ENCODE measurements around the gene ABI1. TPM values are rescaled to one million over a fixed set of nuclear protein-coding genes. Genes with fewer than 3 reads are reported as not detected.
A peak's percentile ranks its signal among the peaks of the same experiment; 100 is the strongest.

Gene ABI1
- total RNA-seq, 1 experiment from 2014 or later = 33.9 TPM

DNA sequence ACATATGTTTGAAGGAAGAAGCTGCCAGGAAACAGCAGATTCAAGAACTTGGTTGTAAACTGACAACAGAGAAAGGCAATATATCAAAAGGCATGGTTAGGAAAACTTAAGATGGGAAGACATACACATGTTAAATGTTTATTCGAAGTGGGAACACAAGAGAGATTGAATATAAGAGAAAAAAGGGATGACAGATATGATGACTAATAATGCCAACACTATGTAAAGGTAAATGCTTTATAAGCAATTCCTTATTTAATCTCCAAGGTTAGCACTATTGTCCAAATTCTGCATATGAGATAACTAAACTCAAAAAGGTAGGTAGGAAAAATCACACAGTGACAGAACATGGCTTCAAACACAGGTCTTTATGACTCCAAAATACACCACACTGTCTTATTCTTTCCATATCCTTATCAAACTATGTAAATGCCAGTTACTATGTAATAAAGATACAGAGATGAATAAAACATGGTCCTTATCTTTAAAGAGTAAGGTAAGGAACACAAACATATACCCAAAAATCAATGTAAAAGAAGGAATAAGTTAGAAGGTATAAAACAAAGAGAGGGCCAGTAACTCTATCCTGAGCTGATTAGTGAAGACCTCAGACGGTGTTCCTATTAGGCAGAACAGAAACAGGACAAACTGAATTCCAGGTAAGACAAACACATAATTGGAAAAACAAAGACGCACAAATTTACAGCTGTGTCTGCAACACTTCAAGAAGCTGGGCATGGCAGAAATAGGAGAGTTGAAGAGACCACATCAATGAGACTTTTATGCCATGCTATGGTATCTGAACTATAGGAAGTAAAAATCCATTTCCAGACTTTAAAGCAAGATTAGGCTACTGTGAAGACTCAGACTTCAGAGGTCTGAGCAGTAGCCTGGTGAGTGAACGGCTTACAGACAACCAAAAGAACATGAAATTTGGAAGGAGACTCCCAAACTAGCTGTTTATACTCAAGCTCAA is 56.1 kb downstream of the ABI1 start:
- TF ChIP-seq PRRX2 (CRISPR knock-in tag; IDR thresholded peaks at IDR 0.05) (no peak), NR1H2 (CRISPR knock-in tag; IDR thresholded peaks at IDR 0.05) (no peak), ZNF317 (CRISPR knock-in tag; IDR thresholded peaks at IDR 0.05; ENCODE audit: borderline replicate concordance, low read depth) (no peak), ZNF263 (CRISPR knock-in tag; IDR thresholded peaks at IDR 0.05; ENCODE audit: low read depth) (no peak)
- TF ChIP-seq, protein P1, sequence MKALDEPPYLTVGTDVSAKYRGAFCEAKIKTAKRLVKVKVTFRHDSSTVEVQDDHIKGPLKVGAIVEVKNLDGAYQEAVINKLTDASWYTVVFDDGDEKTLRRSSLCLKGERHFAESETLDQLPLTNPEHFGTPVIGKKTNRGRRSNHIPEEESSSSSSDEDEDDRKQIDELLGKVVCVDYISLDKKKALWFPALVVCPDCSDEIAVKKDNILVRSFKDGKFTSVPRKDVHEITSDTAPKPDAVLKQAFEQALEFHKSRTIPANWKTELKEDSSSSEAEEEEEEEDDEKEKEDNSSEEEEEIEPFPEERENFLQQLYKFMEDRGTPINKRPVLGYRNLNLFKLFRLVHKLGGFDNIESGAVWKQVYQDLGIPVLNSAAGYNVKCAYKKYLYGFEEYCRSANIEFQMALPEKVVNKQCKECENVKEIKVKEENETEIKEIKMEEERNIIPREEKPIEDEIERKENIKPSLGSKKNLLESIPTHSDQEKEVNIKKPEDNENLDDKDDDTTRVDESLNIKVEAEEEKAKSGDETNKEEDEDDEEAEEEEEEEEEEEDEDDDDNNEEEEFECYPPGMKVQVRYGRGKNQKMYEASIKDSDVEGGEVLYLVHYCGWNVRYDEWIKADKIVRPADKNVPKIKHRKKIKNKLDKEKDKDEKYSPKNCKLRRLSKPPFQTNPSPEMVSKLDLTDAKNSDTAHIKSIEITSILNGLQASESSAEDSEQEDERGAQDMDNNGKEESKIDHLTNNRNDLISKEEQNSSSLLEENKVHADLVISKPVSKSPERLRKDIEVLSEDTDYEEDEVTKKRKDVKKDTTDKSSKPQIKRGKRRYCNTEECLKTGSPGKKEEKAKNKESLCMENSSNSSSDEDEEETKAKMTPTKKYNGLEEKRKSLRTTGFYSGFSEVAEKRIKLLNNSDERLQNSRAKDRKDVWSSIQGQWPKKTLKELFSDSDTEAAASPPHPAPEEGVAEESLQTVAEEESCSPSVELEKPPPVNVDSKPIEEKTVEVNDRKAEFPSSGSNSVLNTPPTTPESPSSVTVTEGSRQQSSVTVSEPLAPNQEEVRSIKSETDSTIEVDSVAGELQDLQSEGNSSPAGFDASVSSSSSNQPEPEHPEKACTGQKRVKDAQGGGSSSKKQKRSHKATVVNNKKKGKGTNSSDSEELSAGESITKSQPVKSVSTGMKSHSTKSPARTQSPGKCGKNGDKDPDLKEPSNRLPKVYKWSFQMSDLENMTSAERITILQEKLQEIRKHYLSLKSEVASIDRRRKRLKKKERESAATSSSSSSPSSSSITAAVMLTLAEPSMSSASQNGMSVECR (CRISPR knock-in tag; IDR thresholded peaks at IDR 0.05; ENCODE audit: borderline replicate concordance) = no peak
- TF ChIP-seq, protein P2, sequence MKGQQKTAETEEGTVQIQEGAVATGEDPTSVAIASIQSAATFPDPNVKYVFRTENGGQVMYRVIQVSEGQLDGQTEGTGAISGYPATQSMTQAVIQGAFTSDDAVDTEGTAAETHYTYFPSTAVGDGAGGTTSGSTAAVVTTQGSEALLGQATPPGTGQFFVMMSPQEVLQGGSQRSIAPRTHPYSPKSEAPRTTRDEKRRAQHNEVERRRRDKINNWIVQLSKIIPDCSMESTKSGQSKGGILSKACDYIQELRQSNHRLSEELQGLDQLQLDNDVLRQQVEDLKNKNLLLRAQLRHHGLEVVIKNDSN (CRISPR knock-in tag; IDR thresholded peaks at IDR 0.05) = no peak
- TF ChIP-seq, protein P3, sequence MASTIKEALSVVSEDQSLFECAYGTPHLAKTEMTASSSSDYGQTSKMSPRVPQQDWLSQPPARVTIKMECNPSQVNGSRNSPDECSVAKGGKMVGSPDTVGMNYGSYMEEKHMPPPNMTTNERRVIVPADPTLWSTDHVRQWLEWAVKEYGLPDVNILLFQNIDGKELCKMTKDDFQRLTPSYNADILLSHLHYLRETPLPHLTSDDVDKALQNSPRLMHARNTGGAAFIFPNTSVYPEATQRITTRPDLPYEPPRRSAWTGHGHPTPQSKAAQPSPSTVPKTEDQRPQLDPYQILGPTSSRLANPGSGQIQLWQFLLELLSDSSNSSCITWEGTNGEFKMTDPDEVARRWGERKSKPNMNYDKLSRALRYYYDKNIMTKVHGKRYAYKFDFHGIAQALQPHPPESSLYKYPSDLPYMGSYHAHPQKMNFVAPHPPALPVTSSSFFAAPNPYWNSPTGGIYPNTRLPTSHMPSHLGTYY (CRISPR knock-in tag; IDR thresholded peaks at IDR 0.05) = no peak
- TF ChIP-seq, protein P4, sequence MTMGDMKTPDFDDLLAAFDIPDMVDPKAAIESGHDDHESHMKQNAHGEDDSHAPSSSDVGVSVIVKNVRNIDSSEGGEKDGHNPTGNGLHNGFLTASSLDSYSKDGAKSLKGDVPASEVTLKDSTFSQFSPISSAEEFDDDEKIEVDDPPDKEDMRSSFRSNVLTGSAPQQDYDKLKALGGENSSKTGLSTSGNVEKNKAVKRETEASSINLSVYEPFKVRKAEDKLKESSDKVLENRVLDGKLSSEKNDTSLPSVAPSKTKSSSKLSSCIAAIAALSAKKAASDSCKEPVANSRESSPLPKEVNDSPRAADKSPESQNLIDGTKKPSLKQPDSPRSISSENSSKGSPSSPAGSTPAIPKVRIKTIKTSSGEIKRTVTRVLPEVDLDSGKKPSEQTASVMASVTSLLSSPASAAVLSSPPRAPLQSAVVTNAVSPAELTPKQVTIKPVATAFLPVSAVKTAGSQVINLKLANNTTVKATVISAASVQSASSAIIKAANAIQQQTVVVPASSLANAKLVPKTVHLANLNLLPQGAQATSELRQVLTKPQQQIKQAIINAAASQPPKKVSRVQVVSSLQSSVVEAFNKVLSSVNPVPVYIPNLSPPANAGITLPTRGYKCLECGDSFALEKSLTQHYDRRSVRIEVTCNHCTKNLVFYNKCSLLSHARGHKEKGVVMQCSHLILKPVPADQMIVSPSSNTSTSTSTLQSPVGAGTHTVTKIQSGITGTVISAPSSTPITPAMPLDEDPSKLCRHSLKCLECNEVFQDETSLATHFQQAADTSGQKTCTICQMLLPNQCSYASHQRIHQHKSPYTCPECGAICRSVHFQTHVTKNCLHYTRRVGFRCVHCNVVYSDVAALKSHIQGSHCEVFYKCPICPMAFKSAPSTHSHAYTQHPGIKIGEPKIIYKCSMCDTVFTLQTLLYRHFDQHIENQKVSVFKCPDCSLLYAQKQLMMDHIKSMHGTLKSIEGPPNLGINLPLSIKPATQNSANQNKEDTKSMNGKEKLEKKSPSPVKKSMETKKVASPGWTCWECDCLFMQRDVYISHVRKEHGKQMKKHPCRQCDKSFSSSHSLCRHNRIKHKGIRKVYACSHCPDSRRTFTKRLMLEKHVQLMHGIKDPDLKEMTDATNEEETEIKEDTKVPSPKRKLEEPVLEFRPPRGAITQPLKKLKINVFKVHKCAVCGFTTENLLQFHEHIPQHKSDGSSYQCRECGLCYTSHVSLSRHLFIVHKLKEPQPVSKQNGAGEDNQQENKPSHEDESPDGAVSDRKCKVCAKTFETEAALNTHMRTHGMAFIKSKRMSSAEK (CRISPR knock-in tag; IDR thresholded peaks at IDR 0.05; ENCODE audit: borderline replicate concordance) = no peak
- ATAC-seq = no peak
- Mint-ChIP-seq H3K4me3 (no peak overlapping the region), H3K36me3 (no peaks in the 10 kb centered on the region), H3K27ac (peak overlapping the region; percentile 48), H3K4me1 (peaks cover 46% of the 10 kb centered on the region), H3K9me3 (no peaks in the 10 kb centered on the region), H3K27me3 (ENCODE audit: low read depth) (no peaks in the 10 kb centered on the region)
- DNase-seq (ENCODE audit: low spot score) = no peak
- CTCF ChIA-PET = interaction anchor here (0.7 kb wide), 1 partner anchor 525 kb away, joined by 5 read pairs; no protein-coding TSS in a partner anchor
- POLR2A ChIA-PET = interaction anchor here (0.9 kb wide), 1 partner anchor 24 kb away, joined by 3 read pairs; no protein-coding TSS in a partner anchor

GRCh38 chr10:26803849-26804248 is 56.9 kb downstream of the ABI1 start:
- ATAC-seq (no peak), DNase-seq (ENCODE audit: low spot score) (no peak)
- Mint-ChIP-seq H3K9me3 (no peaks in the 10 kb centered on the region), H3K4me1 (peaks cover 46% of the 10 kb centered on the region), H3K4me3 (no peak overlapping the region), H3K27ac (no peak overlapping the region), H3K36me3 (no peaks in the 10 kb centered on the region), H3K27me3 (ENCODE audit: low read depth) (no peaks in the 10 kb centered on the region)
- CTCF ChIA-PET = no interaction called here
- POLR2A ChIA-PET = no interaction called here
- TF ChIP-seq IRF2 (CRISPR knock-in tag; IDR thresholded peaks at IDR 0.05; ENCODE audit: borderline replicate concordance, low read depth) = no peak
- no peak for TF ChIP-seq NR1H2 (CRISPR knock-in tag; IDR thresholded peaks at IDR 0.05)
- TF ChIP-seq, protein P5, sequence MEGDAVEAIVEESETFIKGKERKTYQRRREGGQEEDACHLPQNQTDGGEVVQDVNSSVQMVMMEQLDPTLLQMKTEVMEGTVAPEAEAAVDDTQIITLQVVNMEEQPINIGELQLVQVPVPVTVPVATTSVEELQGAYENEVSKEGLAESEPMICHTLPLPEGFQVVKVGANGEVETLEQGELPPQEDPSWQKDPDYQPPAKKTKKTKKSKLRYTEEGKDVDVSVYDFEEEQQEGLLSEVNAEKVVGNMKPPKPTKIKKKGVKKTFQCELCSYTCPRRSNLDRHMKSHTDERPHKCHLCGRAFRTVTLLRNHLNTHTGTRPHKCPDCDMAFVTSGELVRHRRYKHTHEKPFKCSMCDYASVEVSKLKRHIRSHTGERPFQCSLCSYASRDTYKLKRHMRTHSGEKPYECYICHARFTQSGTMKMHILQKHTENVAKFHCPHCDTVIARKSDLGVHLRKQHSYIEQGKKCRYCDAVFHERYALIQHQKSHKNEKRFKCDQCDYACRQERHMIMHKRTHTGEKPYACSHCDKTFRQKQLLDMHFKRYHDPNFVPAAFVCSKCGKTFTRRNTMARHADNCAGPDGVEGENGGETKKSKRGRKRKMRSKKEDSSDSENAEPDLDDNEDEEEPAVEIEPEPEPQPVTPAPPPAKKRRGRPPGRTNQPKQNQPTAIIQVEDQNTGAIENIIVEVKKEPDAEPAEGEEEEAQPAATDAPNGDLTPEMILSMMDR (IDR thresholded peaks at IDR 0.05) = no peak
- no peak for TF ChIP-seq ZNF423 (CRISPR knock-in tag; IDR thresholded peaks at IDR 0.05)
- no peak for TF ChIP-seq ATF3 (CRISPR knock-in tag; conservative IDR thresholded peaks at IDR 0.05)
- TF ChIP-seq, protein P4 (CRISPR knock-in tag; IDR thresholded peaks at IDR 0.05; ENCODE audit: borderline replicate concordance) = no peak
- TF ChIP-seq FOXJ3 (CRISPR knock-in tag; IDR thresholded peaks at IDR 0.05; ENCODE audit: borderline replicate concordance) = no peak
- no peak for TF ChIP-seq FOXK1 (CRISPR knock-in tag; IDR thresholded peaks at IDR 0.05)
